HG03521 (cell line): ENCODE data around the gene TANK.
"Not testable (repeated sequence)": the region's sequence is repeated elsewhere in the genome, so short reads cannot be mapped to it uniquely, and the experiment has no call there.

Source experiments
- ATAC-seq: cut with Tn5 transposase; IDR thresholded peaks from one replicate; pipeline ENCODE4 v1.9.1; 2021; ENCODE audit warnings: mild to moderate bottlenecking, moderate library complexity; ENCODE audit not compliant: unreplicated experiment

The TANK gene

GRCh38 chr2:161160226-161161073 lies at the start of gene TANK:
TANK (plus strand) TSS chr2:161160428; CDS start chr2:161179663, 19,235 bp downstream.
- ATAC-seq = peak; percentile 87

- ATAC-seq = no peak
These were observed 48.7 kb upstream of the TANK start for GRCh38 chr2:161111531-161111930.

- ATAC-seq = no peak
These were observed 47.3 kb upstream of the TANK start for GRCh38 chr2:161112908-161113307.

- ATAC-seq = no peak
These were observed 46.3 kb upstream of the TANK start for GRCh38 chr2:161113693-161114575.

GRCh38 chr2:161115205-161115604 lies 45.0 kb upstream of the TANK start:
- ATAC-seq = no peak

GRCh38 chr2:161115605-161116380 lies 44.4 kb upstream of the TANK start:
- no peak for ATAC-seq

GRCh38 chr2:161116509-161116908 lies 43.7 kb upstream of the TANK start:
- no peak for ATAC-seq

- no peak for ATAC-seq
These were observed 42.7 kb upstream of the TANK start for GRCh38 chr2:161117506-161117905.

GRCh38 chr2:161118722-161119121 lies 41.5 kb upstream of the TANK start:
- ATAC-seq = no peak

GRCh38 chr2:161119483-161119882 lies 40.7 kb upstream of the TANK start:
- ATAC-seq = no peak

GRCh38 chr2:161120775-161121174 lies 39.5 kb upstream of the TANK start:
- no peak for ATAC-seq

- ATAC-seq = no peak
These were observed 38.6 kb upstream of the TANK start for GRCh38 chr2:161121622-161122021.

- ATAC-seq = peak; percentile 47
These were observed 37.3 kb upstream of the TANK start for GRCh38 chr2:161122772-161123530.

GRCh38 chr2:161123531-161124030 lies 36.6 kb upstream of the TANK start:
- no peak for ATAC-seq

- no peak for ATAC-seq
These were observed 36.0 kb upstream of the TANK start for GRCh38 chr2:161124201-161124600.

GRCh38 chr2:161128885-161129284 lies 31.3 kb upstream of the TANK start:
- ATAC-seq = no peak

- ATAC-seq = no peak
These were observed 29.9 kb upstream of the TANK start for GRCh38 chr2:161130354-161130753.

- no peak for ATAC-seq
These were observed 29.1 kb upstream of the TANK start for GRCh38 chr2:161131074-161131680.

- no peak for ATAC-seq
These were observed 28.4 kb upstream of the TANK start for GRCh38 chr2:161131804-161132203.

GRCh38 chr2:161132384-161132783 lies 27.8 kb upstream of the TANK start:
- ATAC-seq = not testable (repeated sequence)
